K562 (cell line): ENCODE data around the gene SDR42E2. TPM values are rescaled to one million over a fixed set of nuclear protein-coding genes. Genes with fewer than 3 reads are reported as not detected.

Experiments
- ATAC-seq: fragments of 200-7000 bp; cut with Tn5 transposase; 3 replicates; pipeline ENCODE4 v1.9.1; 2020; ENCODE audit warnings: moderate library complexity
- BruUV-seq: library from RNA; stranded (reverse); fragments of 400-500 nt; replicated peaks from 2 replicates; lab custom pipeline; 2021; lab: Mats Ljungman, UMichigan
- CTCF ChIA-PET: fragments of 300-600 bp; formaldehyde crosslinking; extraction: SDS; loops from one replicate; lab custom pipeline; 2021; ENCODE audit warnings: low intra/inter-chr PET ratio; lab: Yijun Ruan, JAX
- POLR2A ChIA-PET: fragments of 300-600, 350-650 bp; sonication (Branson Sonifier 250); formaldehyde crosslinking; extraction: SDS; loops from one replicate; lab custom pipeline; 2021; ENCODE audit warnings: antibody characterized with exemption, inconsistent platforms; lab: Yijun Ruan, JAX
- DNase-seq, 4 experiments: peaks; one replicate each; pipeline versions ENCODE4 v3.0.0 to v3.0.0-alpha.2; 2011 to 2018; ENCODE audit warnings: low spot score in 3 of 4, mixed read lengths in 3 of 4; ENCODE audit errors: extremely low read depth in 1 of 4
- FAIRE-seq: peaks from 2 replicates; lab custom pipeline; 2011; peaks lifted over from hg19 to GRCh38; lab: Jason Lieb, UNC
- H2AFZ ChIP-seq: 2 replicates; pipeline ENCODE4 v1.6.0; 2011; ENCODE audit warnings: low read depth, low read length, control low read depth, inconsistent platforms
- H3K27ac ChIP-seq: fragments of 200-600 bp; 3 replicates; pipeline ENCODE4 v1.8.0; 2011; ENCODE audit warnings: low read depth, mild to moderate bottlenecking, control low read depth, inconsistent platforms, low read length, moderate library complexity, mixed read lengths; ENCODE audit errors: extremely low read depth
- H3K27me3 ChIP-seq, 2 experiments: fragments of 300-600 bp in 1 of 2; 2 replicates in 1 of 2; 3 replicates in 1 of 2; pipeline versions ENCODE4 v1.6.0 to v1.8.0; 2011; ENCODE audit warnings: inconsistent platforms in 2 of 2, low read length in 2 of 2, mild to moderate bottlenecking in 1 of 2, mixed read lengths in 1 of 2, moderate library complexity in 1 of 2; ENCODE audit not compliant: control insufficient read depth in 2 of 2, insufficient read depth in 2 of 2
- H3K36me3 ChIP-seq: fragments of 300-600 bp; 3 replicates; pipeline ENCODE4 v1.8.0; 2011; ENCODE audit warnings: mild to moderate bottlenecking, low read length, inconsistent platforms; ENCODE audit not compliant: control insufficient read depth, insufficient read depth
- H3K4me1 ChIP-seq, 2 experiments: fragments of 200-600 bp in 1 of 2; replicated peaks in 1 of 2; 2 replicates in 1 of 2; 3 replicates in 1 of 2; pipeline versions ENCODE4 v1.5.1 to v1.8.0; 2011; ENCODE audit warnings: inconsistent platforms in 2 of 2, low read length in 2 of 2, mild to moderate bottlenecking in 1 of 2, mixed read lengths in 1 of 2, moderate library complexity in 1 of 2; ENCODE audit not compliant: control insufficient read depth in 2 of 2, insufficient read depth in 2 of 2
- H3K4me2 ChIP-seq: 2 replicates; pipeline ENCODE4 v1.6.1; 2011; ENCODE audit warnings: low read length, control low read depth, inconsistent platforms, mixed read lengths; ENCODE audit not compliant: insufficient read depth
- H3K4me3 ChIP-seq: fragments of 200-600 bp; sonication (generic), shearing (Covaris generic); 2 replicates; pipeline ENCODE4 v1.5.1; 2016; ENCODE audit warnings: control low read depth, inconsistent platforms
- H3K79me2 ChIP-seq: fragments of 200-600 bp; 3 replicates; pipeline ENCODE4 v1.8.0; 2011; ENCODE audit warnings: low read length, inconsistent platforms; ENCODE audit not compliant: control insufficient read depth, insufficient read depth
- H3K9ac ChIP-seq, 2 experiments: 2 replicates each; pipeline versions ENCODE4 v1.6.0 to v1.6.1; 2011; ENCODE audit warnings: low read depth in 2 of 2, low read length in 2 of 2, control low read depth in 1 of 2, inconsistent platforms in 1 of 2, mild to moderate bottlenecking in 1 of 2, mixed read lengths in 1 of 2; ENCODE audit not compliant: insufficient read depth in 1 of 2
- H3K9me1 ChIP-seq: one replicate; pipeline ENCODE4 v1.6.0; 2011; ENCODE audit warnings: inconsistent platforms, mild to moderate bottlenecking, low read length, moderate library complexity; ENCODE audit not compliant: control insufficient read depth, insufficient read depth
- H3K9me3 ChIP-seq: replicated peaks from 2 replicates; pipeline ENCODE4 v1.5.1; 2011; ENCODE audit warnings: low read depth, low read length, inconsistent platforms; ENCODE audit not compliant: control insufficient read depth, insufficient read depth
- H4K20me1 ChIP-seq: replicated peaks from 2 replicates; pipeline ENCODE4 v1.6.1; 2011; ENCODE audit warnings: low read length, inconsistent platforms, mixed read lengths; ENCODE audit not compliant: control insufficient read depth, insufficient read depth
- ATF6 ChIP-seq: sonication (generic); formaldehyde crosslinking; IDR thresholded peaks from 2 replicates; pipeline ENCODE4 v1.4.0; 2020; ENCODE audit warnings: mild to moderate bottlenecking, missing genetic modification reagents
- FOXK2 ChIP-seq, 2 experiments: fragments of 450-650 bp; IDR thresholded peaks in 1 of 2; conservative IDR thresholded peaks in 1 of 2; 2 replicates each; pipeline ENCODE4 v1.6.1; 2016; ENCODE audit warnings: low read depth in 2 of 2, mild to moderate bottlenecking in 1 of 2
- FUS ChIP-seq: fragments of 200-400 bp; formaldehyde crosslinking; optimal IDR thresholded peaks from 2 replicates; pipeline ENCODE3; 2017; ENCODE audit warnings: low read depth, low read length
- HDAC2 ChIP-seq: fragments of 450-650 bp; IDR thresholded peaks from 2 replicates; pipeline ENCODE4 v1.6.1; 2016; ENCODE audit warnings: mild to moderate bottlenecking
- KAT8 ChIP-seq: fragments of 450-650 bp; IDR thresholded peaks from 2 replicates; pipeline ENCODE4 v1.6.1; 2016; ENCODE audit warnings: low read depth, mild to moderate bottlenecking
- NFYB ChIP-seq: IDR thresholded peaks from 2 replicates; pipeline ENCODE4 v1.6.1; 2011; ENCODE audit warnings: mild to moderate bottlenecking, moderate library complexity; ENCODE audit not compliant: insufficient read length; ENCODE audit errors: extremely low read depth
- PBX2 ChIP-seq, 2 experiments: IDR thresholded peaks in 1 of 2; conservative IDR thresholded peaks in 1 of 2; 2 replicates each; pipeline ENCODE4 v1.6.1; 2016; ENCODE audit warnings: low read depth in 2 of 2, mild to moderate bottlenecking in 1 of 2, missing compliant biosample characterization in 1 of 2, missing genetic modification characterization in 1 of 2, moderate library complexity in 1 of 2
- SP2 ChIP-seq: IDR thresholded peaks from 2 replicates; pipeline ENCODE4 v1.6.1; 2011; ENCODE audit warnings: mild to moderate bottlenecking, low read depth, low read length, moderate library complexity; ENCODE audit not compliant: poor library complexity, severe bottlenecking; ENCODE audit errors: extremely low read depth
- ZBTB33 ChIP-seq: sonication (generic); formaldehyde crosslinking; IDR thresholded peaks from 2 replicates; pipeline ENCODE4 v1.8.1; 2023; ENCODE audit warnings: mild to moderate bottlenecking, missing genetic modification reagents
- ZNF197 ChIP-seq: fragments of 200-800 bp; sonication (Bioruptor generic); IDR thresholded peaks from 2 replicates; pipeline ENCODE4 v1.6.1; 2016; ENCODE audit warnings: low read depth, missing genetic modification characterization, missing compliant biosample characterization
- ZNF57 ChIP-seq: fragments of 450-650 bp; formaldehyde crosslinking; IDR thresholded peaks from 2 replicates; pipeline ENCODE4 v1.4.0; 2020; ENCODE audit warnings: mild to moderate bottlenecking, moderate library complexity
- WGBS: fragments of 100-300 bp; shearing (Covaris generic); methylation state at CpG from one replicate; pipeline ENCODE4 v1.1.6; 2016; ENCODE audit warnings: low coverage, mixed read lengths; ENCODE audit not compliant: insufficient coverage; ENCODE audit errors: missing lambda C conversion rate; 5-methylcytosine and 5-hydroxymethylcytosine counted together
- in situ Hi-C: fragments of 300-500 bp; cut with MboI; formaldehyde crosslinking; loops from 4 replicates; pipeline ENCODE4 v1.15.0; 2018; ENCODE audit warnings: inconsistent platforms, mixed read lengths
- intact Hi-C: fragments of 100-400 bp; cut with micrococcal nuclease; formaldehyde crosslinking; loops from 2 replicates; pipeline ENCODE4 v1.14.2; 2022
- polyA plus RNA-seq, 8 experiments: library from polyadenylated mRNA; depleted of rRNA in 4 of 8; stranded (reverse) in 5 of 8; unstranded in 3 of 8; fragments of >200 nt; fragmentation: Nextera tagmentation in 2 of 8; fragmentation: Illumina TruSeq in 1 of 8; extraction: Ambion mirVana in 2 of 8; extraction: Trizol in 1 of 8; gene quantifications; 2 replicates each; pipeline versions ENCODE4 v1.2.1 to v1.2.3, GENCODE V29; 2011 to 2014; ENCODE audit warnings: inconsistent platforms in 1 of 8, missing spikeins in 1 of 8
- total RNA-seq, 7 experiments: library from RNA; depleted of rRNA in 6 of 7; stranded (reverse); fragments of >200 nt in 6 of 7; fragmentation: Illumina TruSeq in 2 of 7; extraction: Trizol in 2 of 7; gene quantifications; 2 replicates each; pipeline versions ENCODE4 v1.2.1 to v1.2.3, GENCODE V29; 2011 to 2021; ENCODE audit warnings: low replicate concordance in 1 of 7

Gene SDR42E2
- total and polyA plus RNA-seq, 9 of the 15 experiments (the other 6 are each of a cell fraction or from before 2014, with no cell fraction given): 0.03 to 0.07 (median 0.04) TPM; not detected in 4

- H3K9me3 ChIP-seq: no peaks in the 10 kb centered on the region
- no peak overlapping the region for H3K9ac ChIP-seq
- ATAC-seq (no peak), FAIRE-seq (no peak), DNase-seq (no peak)
- no peak overlapping the region for H3K27ac ChIP-seq
- no peaks in the 10 kb centered on the region for H3K4me1 ChIP-seq
- H3K4me2 ChIP-seq: no peak overlapping the region
- WGBS: 0% methylated on average over 1 of the region's 1 CpG
- intact Hi-C loops (no loop called here), in situ Hi-C loops (no loop called here)
- no peak overlapping the region for H2AFZ ChIP-seq
- no peaks in the 10 kb centered on the region for H3K9me1 ChIP-seq
- no TSS peak for BruUV-seq
- no peaks in the 10 kb centered on the region for H3K36me3 ChIP-seq
- ChIA-PET CTCF (no interaction called here), POLR2A (interaction anchor here (0.6 kb wide), 1 partner anchor 56 kb away, joined by 7 read pairs; no protein-coding TSS in a partner anchor)
- H4K20me1 ChIP-seq: peaks cover 2% of the 10 kb centered on the region; the same call in 1 of the 2 replicates
- no peaks in the 10 kb centered on the region for H3K79me2 ChIP-seq
- H3K27me3 ChIP-seq: peaks cover 33 to 57% of the 10 kb centered on the region in 2 experiments
- H3K4me3 ChIP-seq: no peak overlapping the region
- TF ChIP-seq NFYB (no peak), SP2 (no peak), ATF6 (no peak), ZBTB33 (CRISPR knock-in tag) (no peak), ZNF57 (CRISPR knock-in tag) (no peak), PBX2 (CRISPR knock-in tag; IDR thresholded peaks at IDR 0.05; ENCODE audit: low read depth) (no peak), PBX2 (tag; conservative IDR thresholded peaks at IDR 0.05; ENCODE audit: low read depth) (no peak), FOXK2 (conservative IDR thresholded peaks at IDR 0.05 in 1 of 2, IDR thresholded peaks at IDR 0.05 in 1 of 2; ENCODE audit: low read depth in 2 of 2) (no peak), FUS (no peak), ZNF197 (CRISPR knock-in tag) (no peak), HDAC2 (no peak), KAT8 (no peak)
These were observed 22.6 kb upstream of the SDR42E2 start for GRCh38 chr16:22139732-22140131.
